NCI-H2227 (cell line): ENCODE measurements around the gene NEDD8.

Source experiments
- DNase-seq: peaks from one replicate; lab custom pipeline; 2025; ENCODE audit not compliant: unreplicated experiment; lab: John Stamatoyannopoulos, UW

The NEDD8 gene

GRCh38 chr14:24264298-24264697, 32.1 kb upstream of the NEDD8 start:
- no peak for DNase-seq

GRCh38 chr14:24263848-24264247, 31.7 kb upstream of the NEDD8 start:
- no peak for DNase-seq

GRCh38 chr14:24262821-24263733, 30.9 kb upstream of the NEDD8 start, which contains the start of gene TGM1:
TSS of gene TGM1 (minus strand) at chr14:24263177. CDS start at chr14:24262352, 825 bp downstream.
- no peak for DNase-seq

- no peak for DNase-seq
These were observed 29.8 kb upstream of the NEDD8 start for GRCh38 chr14:24261969-24262327.

GRCh38 chr14:24261256-24261968, 29.2 kb upstream of the NEDD8 start:
- DNase-seq: no peak

- DNase-seq: no peak
These were observed 28.6 kb upstream of the NEDD8 start for GRCh38 chr14:24260780-24261157.

- DNase-seq: no peak
These were observed 28.0 kb upstream of the NEDD8 start for GRCh38 chr14:24260026-24260779.

GRCh38 chr14:24259282-24260025, 27.3 kb upstream of the NEDD8 start:
- DNase-seq: no peak

GRCh38 chr14:24258548-24259265, 26.5 kb upstream of the NEDD8 start:
- no peak for DNase-seq

GRCh38 chr14:24258119-24258518, 26.0 kb upstream of the NEDD8 start:
- no peak for DNase-seq

GRCh38 chr14:24256960-24257359, 24.8 kb upstream of the NEDD8 start:
- no peak for DNase-seq

- no peak for DNase-seq
These were observed 24.0 kb upstream of the NEDD8 start for GRCh38 chr14:24255931-24256711.

GRCh38 chr14:24255438-24255837, 23.3 kb upstream of the NEDD8 start:
- no peak for DNase-seq

GRCh38 chr14:24254630-24255392, 22.6 kb upstream of the NEDD8 start:
- no peak for DNase-seq

GRCh38 chr14:24253936-24254335, 21.8 kb upstream of the NEDD8 start:
- DNase-seq: no peak

GRCh38 chr14:24252289-24253124, 20.3 kb upstream of the NEDD8 start:
- DNase-seq: no peak

GRCh38 chr14:24251880-24252288, 19.7 kb upstream of the NEDD8 start:
- no peak for DNase-seq

- no peak for DNase-seq
These were observed 18.2 kb upstream of the NEDD8 start for GRCh38 chr14:24250354-24250753.
